ENCODE results near the gene SLC18B1.
A peak's percentile ranks its signal among the peaks of the same experiment; 100 is the strongest.
"Not testable (repeated sequence)": the region's sequence is repeated elsewhere in the genome, so short reads cannot be mapped to it uniquely, and the experiment has no call there.

Gene SLC18B1

GRCh38 chr6:132785936-132786335 lies 12.5 kb downstream of the SLC18B1 start:
- intact Hi-C loops (cut with DNase I; ENCODE audit: low total_unique reads), result no loop called here
- H3K27ac ChIP-seq, result no peak overlapping the region
- H3K4me3 ChIP-seq, result no peak overlapping the region
- no peaks in the 10 kb centered on the region for H3K4me1 ChIP-seq
- no peak for DNase-seq
- H3K27me3 ChIP-seq, result no peaks in the 10 kb centered on the region
- TF ChIP-seq CTCF (IDR thresholded peaks at IDR 0.05), result no peak
- H3K9me3 ChIP-seq, result no peaks in the 10 kb centered on the region
- no peaks in the 10 kb centered on the region for H3K36me3 ChIP-seq

GRCh38 chr6:132780770-132781371 lies 17.6 kb downstream of the SLC18B1 start:
- Histone ChIP-seq H3K27ac (no peak overlapping the region), H3K36me3 (peaks cover 0 to 22% (median 9%) of the 10 kb centered on the region in 3 donors), H3K9me3 (no peaks in the 10 kb centered on the region), H3K4me1 (no peaks in the 10 kb centered on the region), H3K27me3 (no peaks in the 10 kb centered on the region), H3K4me3 (no peak overlapping the region)
- TF ChIP-seq CTCF (IDR thresholded peaks at IDR 0.05), result peak in 1 of 2 experiments; percentile 15
- DNase-seq, result no peak
- intact Hi-C loops (cut with DNase I; ENCODE audit: low total_unique reads), result no loop called here

GRCh38 chr6:132777881-132778280 lies 20.6 kb downstream of the SLC18B1 start:
- H3K4me1 ChIP-seq; H3K9me3 ChIP-seq; intact Hi-C loops (cut with DNase I; ENCODE audit: low total_unique reads); DNase-seq; H3K27ac ChIP-seq; H3K27me3 ChIP-seq; H3K4me3 ChIP-seq: not testable (repeated sequence)
- H3K36me3 ChIP-seq, result peaks cover 0 to 26% (median 9%) of the 10 kb centered on the region in 3 donors

- intact Hi-C loops (cut with DNase I; ENCODE audit: low total_unique reads), result no loop called here
- Histone ChIP-seq H3K36me3 (peaks cover 0 to 6% (median 5%) of the 10 kb centered on the region in 3 donors), H3K27ac (no peak overlapping the region), H3K27me3 (peaks cover 0 to 2% of the 10 kb centered on the region in 2 donors), H3K4me1 (no peaks in the 10 kb centered on the region), H3K4me3 (no peak overlapping the region), H3K9me3 (no peaks in the 10 kb centered on the region)
- TF ChIP-seq CTCF (IDR thresholded peaks at IDR 0.05), result no peak
- peak; percentile 43 to 66 for DNase-seq
Measured at GRCh38 chr6:132768051-132768517, 30.4 kb downstream of the SLC18B1 start.

GRCh38 chr6:132765560-132765959 lies 32.9 kb downstream of the SLC18B1 start:
- no peak for DNase-seq
- H3K27me3 ChIP-seq, result peaks cover 0 to 2% of the 10 kb centered on the region in 2 donors
- intact Hi-C loops (cut with DNase I; ENCODE audit: low total_unique reads), result no loop called here
- H3K9me3 ChIP-seq, result no peaks in the 10 kb centered on the region
- no peaks in the 10 kb centered on the region for H3K4me1 ChIP-seq
- no peak for TF ChIP-seq CTCF (IDR thresholded peaks at IDR 0.05)
- no peak overlapping the region for H3K27ac ChIP-seq
- H3K4me3 ChIP-seq, result no peak overlapping the region
- peaks cover 0 to 5% (median 0%) of the 10 kb centered on the region in 3 donors for H3K36me3 ChIP-seq

- no peak for DNase-seq
- intact Hi-C loops (cut with DNase I; ENCODE audit: low total_unique reads), result no loop called here
Measured at GRCh38 chr6:132764370-132764769, 34.1 kb downstream of the SLC18B1 start.

More at GRCh38 chr6:132764370-132764769, 34.1 kb downstream of the SLC18B1 start:
- Histone ChIP-seq H3K36me3 (no peaks in the 10 kb centered on the region), H3K4me3 (no peak overlapping the region), H3K4me1 (peaks cover 0 to 8% (median 0%) of the 10 kb centered on the region in 4 donors), H3K27ac (no peak overlapping the region), H3K27me3 (peaks cover 0 to 2% of the 10 kb centered on the region in 2 donors), H3K9me3 (no peaks in the 10 kb centered on the region)
- TF ChIP-seq CTCF (IDR thresholded peaks at IDR 0.05), result no peak
